ENCODE measurements around the gene SOD2.
A peak's percentile ranks its signal among the peaks of the same experiment; 100 is the strongest.

GRCh38 chr6:159716247-159717096 is 23.4 kb upstream of the SOD2 start:
- TF ChIP-seq CTCF (IDR thresholded peaks at IDR 0.05) (no peak), EP300 (IDR thresholded peaks at IDR 0.05) (peak in 3 of 4 donors; percentile 56 to 98 (median 78))
